Measurements from ENCODE around the gene CYP2U1.
A peak's percentile ranks its signal among the peaks of the same experiment; 100 is the strongest.

Gene CYP2U1

DNA sequence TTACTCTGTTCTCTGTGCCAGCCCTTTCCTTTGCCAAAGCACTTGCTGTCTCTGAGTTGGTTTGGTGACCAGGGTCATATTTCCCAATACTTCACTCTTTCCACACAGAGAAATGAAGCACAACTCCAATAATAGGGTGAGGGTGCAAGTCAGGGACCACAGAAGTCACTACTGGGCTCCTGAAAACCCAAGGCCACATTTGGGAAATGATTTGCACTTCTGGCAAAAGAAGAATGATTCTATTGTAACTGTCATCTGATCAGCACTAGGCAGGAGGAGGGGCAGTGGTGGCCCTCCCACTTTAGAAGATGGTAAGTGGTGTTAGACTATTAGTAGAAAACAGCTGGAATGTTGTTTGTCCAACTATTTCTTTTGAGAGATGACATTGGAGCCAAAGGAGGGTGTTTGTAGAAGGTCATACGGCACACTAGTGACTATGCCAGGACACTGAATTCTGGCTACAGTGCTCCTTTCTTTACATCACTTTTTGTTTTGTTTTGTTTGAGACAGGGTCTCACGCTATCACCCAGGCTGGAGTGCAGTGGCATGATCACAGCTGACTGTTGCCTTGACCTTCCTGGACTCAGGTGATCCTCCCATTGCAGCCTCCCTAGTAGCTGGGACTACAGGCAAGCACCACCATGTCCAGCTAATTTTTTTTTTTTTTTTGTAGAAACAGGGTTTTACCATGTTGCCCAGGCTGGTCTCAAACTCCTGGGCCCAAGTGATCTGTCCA is 47.5 kb downstream of the CYP2U1 start:
- DNase-seq (ENCODE audit: low spot score), result no peak
- no peak for FAIRE-seq

DNA sequence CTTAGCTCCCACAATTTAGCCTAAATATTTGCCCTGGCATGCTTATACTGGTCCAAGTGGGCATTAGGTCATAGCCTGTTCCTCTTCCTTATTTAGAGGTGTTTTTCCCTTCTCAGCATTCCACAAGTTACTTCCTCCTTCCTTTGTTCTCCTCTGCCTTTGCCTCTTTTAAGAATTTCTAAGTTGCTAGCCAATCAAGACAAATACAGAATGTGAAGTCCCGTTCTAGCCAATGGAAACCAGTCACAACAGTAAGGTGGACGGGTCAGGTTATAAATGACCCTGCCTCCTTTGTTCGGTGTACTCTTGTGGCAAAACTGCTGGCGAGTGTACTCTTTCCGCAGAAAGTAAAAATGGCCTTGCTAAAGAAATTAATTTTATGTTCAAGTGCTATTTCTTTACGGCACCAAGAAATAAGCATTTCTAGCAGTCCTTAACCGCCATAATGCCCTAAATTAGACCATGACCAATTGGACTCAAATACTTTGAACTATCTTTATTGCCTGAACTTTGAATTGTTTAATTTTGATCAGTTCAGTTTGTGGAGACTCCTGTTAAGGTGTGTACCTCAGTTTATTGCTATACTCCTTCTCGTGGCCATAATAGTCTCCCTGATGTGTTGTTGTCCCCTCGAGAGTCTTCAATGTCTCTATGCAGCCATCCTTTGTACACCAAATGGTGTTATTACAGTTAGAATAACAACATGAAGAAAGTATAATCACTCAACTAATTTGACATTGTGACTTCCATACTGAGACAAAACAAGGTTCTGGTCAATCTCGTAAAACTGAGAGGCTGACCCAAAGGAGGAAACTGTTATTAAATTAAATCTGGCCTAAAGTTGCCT is 56.8 kb downstream of the CYP2U1 start:
- FAIRE-seq (no peak), DNase-seq (ENCODE audit: low spot score) (no peak)

DNA sequence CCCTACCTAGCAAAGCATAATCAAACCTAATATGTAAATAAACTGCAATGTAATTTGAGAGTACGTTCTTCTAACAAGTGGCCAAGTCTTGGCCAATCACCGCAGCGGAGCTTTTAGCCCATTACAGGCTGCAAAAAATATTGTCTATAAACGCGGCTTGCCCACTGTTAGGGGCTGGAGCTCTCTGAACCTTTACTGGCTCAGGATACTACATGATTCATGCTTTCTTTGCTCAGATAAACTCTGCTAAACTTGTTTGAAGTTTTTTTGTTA is 57.4 kb downstream of the CYP2U1 start:
- FAIRE-seq (no peak), DNase-seq (ENCODE audit: low spot score) (no peak)

DNA sequence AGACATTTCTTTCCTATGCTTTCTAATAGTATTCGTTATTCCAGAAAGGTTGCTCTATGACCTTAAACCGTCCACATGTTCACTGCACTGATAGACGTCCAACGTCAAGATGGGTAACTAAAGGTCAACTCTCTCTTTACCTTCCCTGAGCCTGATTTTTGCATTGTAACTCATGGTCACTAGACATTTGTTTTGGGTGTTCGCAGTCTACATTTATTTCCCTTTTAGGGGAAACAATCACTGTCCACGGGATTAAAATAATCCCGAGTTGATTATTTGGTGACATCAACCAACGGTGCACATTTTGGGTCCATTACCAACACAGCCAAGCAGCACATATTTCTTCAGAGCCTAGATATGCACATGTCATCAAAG is 57.8 kb downstream of the CYP2U1 start:
- DNase-seq (ENCODE audit: low spot score), result no peak

DNA sequence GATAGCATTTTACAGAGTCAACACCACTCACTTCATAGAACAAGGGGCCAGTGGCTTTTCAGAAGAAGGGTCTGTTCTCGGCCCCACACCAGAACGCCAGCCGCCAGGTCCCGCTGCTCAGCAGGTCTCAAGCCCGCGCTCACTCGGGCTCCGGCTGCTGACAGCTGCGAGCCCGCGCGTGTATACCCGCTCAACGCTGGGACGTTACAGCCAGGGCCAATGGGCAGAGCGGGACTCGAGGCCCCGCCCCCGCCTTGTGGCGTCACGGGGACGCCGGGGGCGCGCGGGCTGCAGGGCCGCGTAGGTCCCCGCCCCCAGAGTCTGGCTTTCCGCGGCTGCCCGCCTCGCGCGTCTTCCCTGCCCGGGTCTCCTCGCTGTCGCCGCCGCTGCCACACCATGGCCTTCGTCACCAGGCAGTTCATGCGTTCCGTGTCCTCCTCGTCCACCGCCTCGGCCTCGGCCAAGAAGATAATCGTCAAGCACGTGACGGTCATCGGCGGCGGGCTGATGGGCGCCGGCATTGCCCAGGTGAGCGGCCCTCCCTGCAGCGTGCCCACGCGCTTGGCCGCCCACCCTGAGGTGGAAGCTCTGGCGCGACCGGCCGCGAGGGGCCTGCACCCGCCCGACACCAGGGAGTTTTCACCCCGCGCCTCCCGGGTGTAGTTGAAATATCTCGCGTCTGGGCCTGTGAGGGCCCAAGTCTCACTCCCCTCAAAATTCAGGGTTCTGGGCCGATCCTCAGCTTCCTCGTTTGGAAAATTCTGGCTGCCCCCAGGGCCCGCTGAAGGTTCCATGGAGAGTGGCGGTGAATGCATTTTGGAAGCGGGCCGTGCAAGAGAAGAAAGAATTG is 58.4 kb downstream of the CYP2U1 start, which contains the start of gene HADH:
HADH (plus strand) TSS at position 353 of the 850 bp plus-strand sequence; CDS start at position 397, 44 bp downstream.
- FAIRE-seq (no peak), DNase-seq (ENCODE audit: low spot score) (peak; percentile 72)

More for the DNA sequence above, 57.8 kb downstream of the CYP2U1 start:
- no peak for FAIRE-seq

DNA sequence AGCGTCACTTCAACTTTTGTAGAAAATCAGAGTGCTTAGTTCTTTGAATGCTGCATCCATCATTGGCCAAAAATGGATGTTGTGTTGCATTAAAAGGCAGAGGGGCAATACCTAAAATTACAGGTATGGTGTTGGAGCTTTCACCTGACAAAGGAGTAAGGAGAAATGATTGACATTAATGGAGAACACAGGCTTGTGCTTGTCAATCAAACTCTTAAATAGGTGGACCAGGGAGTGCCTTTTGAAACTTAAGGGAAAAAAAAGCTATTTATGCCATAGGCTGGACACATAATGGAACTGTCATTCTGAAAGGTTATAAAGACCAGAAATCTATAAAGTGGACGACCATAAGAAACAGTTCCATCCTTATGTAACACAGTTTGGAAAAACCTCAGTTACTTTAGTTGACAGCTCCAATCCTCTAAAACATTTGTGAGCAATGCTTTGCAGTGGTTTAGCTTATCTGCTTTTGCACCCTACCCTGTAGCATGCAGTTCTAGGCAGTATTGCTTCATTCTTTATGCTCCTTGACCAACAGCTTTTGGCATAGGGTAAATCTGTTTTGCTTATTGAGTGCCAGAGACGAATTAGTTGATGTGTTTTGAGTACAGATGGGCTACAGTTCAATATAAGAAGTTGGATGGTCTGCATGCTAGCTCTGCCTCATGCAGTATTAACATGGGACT is 60.7 kb downstream of the CYP2U1 start:
- no peak for FAIRE-seq
- no peak for DNase-seq (ENCODE audit: low spot score)

DNA sequence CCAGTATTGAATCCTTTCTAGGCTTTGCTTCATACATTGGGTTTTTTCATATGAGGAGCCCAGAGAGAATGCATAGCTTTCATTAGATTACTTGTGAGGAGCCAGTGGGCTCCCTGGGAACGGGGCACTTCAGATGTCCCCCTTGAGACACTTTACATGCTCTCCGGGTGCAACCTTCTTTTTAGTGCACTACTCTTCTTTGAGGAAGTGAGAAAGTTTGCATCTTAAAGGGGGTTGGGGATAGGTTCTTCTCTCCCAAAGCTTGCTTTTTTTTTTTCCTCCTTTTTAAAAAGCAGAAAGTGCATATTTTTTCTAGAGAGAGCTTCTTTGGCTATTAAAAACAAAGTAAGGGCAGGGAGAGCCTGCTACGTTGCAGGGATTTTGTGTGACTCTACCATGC is 62.6 kb downstream of the CYP2U1 start:
- FAIRE-seq (no peak), DNase-seq (ENCODE audit: low spot score) (no peak)

DNA sequence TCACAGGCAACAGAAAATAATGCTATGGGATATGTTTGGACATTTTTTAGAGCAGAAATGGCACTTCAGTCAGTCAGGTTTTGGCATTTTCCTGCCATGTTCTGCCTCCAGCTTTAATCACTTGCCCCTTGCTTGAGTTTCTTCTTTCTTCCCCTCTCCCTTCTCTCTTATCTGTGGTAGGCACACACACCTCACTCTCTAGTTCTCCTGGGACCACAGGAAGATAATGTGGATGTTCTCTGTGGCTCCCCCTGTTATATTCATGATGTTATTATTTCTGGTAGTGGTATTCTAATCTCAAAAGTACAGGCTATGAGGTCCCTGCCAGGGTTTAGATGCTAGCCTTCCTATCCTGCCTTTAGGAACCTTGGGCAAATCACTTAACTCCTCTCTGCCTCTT is 63.5 kb downstream of the CYP2U1 start:
- DNase-seq (ENCODE audit: low spot score), result no peak
- no peak for FAIRE-seq

DNA sequence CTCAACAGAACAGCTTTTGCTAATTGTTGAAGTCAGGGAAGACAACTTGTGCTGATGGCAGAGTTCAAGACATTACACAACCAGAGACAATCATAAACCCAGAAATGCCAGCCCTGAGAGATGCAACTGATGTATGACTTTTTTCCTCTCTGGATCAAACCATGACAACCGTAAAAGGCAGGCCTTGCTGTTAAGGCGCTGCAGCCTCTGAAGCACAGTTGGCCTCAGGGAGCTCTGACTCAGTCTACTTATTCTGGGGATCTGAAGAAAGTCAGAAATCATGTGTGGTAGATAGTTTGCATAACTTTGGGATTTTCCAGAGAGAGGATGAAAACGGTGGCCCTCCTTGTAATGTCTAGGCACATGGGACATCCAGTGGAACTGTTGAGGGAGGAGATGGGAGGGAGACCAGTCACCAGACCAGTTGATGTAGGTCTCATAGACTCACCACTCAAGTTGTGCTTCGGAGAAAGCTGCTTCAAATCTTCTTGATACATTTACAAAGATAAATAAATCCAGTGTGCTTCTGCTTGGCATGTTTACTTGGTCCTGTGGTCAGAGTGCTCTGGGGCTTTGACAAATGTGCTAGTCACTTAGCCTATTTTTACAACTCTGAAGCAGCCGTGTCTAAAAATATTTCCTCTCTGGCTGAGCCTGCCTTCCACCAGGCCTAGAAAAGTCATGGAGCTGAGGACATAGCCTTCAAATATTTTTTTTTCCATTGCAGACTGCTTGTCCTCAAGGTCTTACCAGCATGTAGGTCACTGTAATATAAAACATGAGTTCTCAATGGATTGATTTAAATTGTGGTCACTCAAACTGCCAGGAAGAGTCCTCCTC is 65.8 kb downstream of the CYP2U1 start:
- DNase-seq (ENCODE audit: low spot score) (no peak), FAIRE-seq (no peak)

DNA sequence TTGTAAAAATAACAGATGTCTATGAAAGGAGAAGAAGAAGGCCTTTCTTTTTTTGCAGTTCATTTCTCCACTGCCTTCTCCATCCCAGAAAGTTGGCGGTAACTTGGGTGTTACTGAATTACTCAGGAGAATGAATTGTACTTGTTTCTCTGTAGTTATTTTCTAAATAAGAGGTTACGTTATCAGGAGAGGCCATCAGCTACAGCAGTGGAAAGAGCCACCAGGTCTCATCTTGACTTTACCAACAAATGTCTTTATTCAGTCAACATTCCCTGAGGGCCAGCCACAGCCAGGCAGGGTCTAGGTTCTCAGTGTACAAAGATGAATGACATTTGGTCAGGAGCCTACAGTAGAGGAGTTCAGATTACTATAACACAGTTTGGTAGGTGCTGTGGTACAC is 66.4 kb downstream of the CYP2U1 start:
- FAIRE-seq (no peak), DNase-seq (ENCODE audit: low spot score) (no peak)

DNA sequence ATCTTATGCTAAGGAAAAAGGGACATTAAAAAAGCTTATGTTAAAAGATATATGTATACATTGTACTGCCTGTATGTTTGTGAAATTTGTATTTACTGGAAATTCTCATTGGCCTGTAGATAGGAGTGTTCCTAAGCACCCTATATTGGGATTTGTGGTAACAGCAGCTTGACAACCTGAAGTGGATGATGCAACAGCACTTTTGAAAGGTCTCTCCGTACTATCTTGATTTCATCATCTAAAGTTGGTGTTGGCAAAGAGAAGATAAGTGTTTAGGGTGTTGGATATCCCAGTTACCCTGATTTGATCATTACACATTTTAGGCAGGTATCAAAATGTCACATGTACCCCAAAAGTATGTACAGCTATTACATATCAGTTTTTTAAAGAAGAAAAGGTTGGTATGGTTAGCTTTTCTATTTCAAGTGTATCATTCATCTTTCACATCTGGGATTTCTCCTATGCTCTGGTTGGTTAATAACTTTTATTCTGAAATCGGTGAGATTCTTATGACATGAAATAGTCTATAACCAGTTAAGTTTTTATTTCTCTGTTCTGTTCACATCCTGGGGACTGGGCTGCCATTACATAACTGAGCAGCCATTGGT is 68.7 kb downstream of the CYP2U1 start:
- no peak for FAIRE-seq
- DNase-seq (ENCODE audit: low spot score), result no peak

DNA sequence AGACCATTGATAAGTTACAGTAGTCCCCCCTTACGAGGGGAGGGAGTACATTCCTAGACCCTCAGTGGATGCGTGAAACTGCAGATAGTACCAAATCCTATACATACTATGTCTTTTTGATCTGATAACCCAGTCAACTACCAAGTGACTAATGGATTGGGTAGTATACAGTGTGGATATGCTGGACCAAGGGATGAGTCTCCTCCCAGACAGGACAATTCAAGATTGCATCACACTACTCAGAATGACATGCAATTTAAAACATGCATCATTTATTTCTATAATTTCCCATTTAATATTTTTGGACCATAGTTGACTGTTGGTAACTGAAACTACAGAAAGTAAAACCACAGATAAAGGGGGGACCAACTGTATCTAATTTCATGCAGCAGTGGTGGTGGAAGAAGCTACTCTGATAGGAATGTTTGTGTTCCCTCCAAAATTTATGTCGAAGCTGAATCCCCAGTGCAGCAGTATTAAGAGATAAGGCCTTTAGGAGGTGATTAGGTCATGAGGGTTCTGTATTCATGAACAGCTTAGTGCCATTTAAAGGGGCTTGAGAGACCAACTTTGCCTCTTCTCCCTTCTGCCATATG is 70.3 kb downstream of the CYP2U1 start:
- DNase-seq (ENCODE audit: low spot score) (no peak), FAIRE-seq (no peak)

Data from RCC 7860 (cell line).